Fibroblast of pulmonary artery (primary cell): ENCODE data around the gene MAPRE3.

ENCODE experiments used
- DNase-seq: peaks from one replicate; pipeline ENCODE4 v3.0.0-alpha.2; 2010; ENCODE audit warnings: low read depth
- H3K4me3 ChIP-seq: replicated peaks from 2 replicates; pipeline ENCODE4 v1.5.1; 2011; ENCODE audit warnings: low read depth, mild to moderate bottlenecking, control low read depth, low read length, moderate library complexity
- TF ChIP-seq, protein P1 (sequence below): IDR thresholded peaks from 2 replicates; pipeline ENCODE4 v1.5.1; 2011; ENCODE audit warnings: mild to moderate bottlenecking, control low read depth, low read length, inconsistent platforms; ENCODE audit errors: missing control alignments

MAPRE3 gene

DNA sequence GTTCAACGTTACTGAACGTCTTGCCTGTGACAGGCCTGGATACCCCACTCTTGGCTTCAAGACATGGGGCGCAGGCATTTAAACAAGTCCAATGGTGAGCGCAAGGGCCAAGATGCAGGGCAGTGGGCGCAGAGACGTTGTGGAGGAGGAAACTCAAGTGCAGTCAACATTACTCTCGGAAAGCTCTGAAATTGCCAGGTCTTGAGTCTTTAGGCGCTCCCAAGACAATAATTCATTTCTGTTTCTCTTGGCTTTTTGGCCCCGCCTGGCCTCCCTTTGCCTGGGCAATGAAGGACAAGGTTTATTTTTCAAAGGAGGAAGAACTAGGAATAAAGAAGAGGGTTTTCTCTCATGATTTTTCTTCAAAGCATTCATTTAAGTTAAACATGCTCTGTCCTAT, 49.0 kb downstream of the MAPRE3 start:
- H3K4me3 ChIP-seq, result no peak overlapping the region
- DNase-seq, result no peak
- TF ChIP-seq, protein P1, sequence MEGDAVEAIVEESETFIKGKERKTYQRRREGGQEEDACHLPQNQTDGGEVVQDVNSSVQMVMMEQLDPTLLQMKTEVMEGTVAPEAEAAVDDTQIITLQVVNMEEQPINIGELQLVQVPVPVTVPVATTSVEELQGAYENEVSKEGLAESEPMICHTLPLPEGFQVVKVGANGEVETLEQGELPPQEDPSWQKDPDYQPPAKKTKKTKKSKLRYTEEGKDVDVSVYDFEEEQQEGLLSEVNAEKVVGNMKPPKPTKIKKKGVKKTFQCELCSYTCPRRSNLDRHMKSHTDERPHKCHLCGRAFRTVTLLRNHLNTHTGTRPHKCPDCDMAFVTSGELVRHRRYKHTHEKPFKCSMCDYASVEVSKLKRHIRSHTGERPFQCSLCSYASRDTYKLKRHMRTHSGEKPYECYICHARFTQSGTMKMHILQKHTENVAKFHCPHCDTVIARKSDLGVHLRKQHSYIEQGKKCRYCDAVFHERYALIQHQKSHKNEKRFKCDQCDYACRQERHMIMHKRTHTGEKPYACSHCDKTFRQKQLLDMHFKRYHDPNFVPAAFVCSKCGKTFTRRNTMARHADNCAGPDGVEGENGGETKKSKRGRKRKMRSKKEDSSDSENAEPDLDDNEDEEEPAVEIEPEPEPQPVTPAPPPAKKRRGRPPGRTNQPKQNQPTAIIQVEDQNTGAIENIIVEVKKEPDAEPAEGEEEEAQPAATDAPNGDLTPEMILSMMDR, result no peak

DNA sequence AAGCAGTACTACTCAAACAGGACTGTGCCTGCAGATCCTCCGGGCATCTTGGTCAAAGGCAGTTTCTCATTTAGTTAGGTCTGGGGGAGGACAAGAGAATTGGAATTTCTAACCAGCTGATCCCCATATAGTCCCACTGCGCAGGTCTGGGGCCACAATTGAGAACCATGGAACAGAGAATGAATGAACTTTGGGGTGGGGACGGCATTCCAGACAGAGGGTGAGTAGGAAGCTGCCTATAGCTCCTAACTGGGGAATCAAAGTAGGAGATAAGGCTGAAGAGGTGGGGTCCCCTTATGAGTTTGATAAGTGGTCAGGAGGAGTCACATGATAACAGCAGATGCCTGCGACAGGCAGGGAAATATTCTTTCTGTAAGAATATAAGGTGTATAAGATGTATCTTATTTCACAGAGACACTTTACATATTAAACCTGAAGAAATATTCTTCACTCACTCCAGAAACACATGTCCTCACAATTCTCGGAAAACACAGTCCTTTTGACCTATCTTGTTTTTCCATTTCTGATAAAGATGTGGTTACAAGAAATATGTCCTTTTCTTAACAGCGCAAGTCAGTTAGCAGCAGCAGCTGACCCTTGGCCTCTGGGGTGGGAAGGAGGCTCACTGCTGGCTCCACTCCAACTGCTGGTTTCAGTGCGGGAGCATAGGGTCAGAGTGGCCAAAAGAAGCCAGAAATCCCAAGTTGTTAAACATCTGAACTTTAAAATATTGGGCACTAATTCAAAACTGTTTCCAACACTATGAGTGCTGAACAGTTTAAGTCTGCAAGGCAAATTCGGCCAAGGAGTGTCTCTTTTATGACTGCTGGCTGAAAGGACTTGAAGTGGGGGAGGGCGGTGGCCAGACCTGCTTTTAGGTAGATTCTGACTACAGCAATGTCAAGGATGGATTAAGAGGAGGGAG, 49.8 kb downstream of the MAPRE3 start:
- TF ChIP-seq, protein P1, result no peak
- H3K4me3 ChIP-seq, result no peak overlapping the region
- DNase-seq, result peak; percentile 56

DNA sequence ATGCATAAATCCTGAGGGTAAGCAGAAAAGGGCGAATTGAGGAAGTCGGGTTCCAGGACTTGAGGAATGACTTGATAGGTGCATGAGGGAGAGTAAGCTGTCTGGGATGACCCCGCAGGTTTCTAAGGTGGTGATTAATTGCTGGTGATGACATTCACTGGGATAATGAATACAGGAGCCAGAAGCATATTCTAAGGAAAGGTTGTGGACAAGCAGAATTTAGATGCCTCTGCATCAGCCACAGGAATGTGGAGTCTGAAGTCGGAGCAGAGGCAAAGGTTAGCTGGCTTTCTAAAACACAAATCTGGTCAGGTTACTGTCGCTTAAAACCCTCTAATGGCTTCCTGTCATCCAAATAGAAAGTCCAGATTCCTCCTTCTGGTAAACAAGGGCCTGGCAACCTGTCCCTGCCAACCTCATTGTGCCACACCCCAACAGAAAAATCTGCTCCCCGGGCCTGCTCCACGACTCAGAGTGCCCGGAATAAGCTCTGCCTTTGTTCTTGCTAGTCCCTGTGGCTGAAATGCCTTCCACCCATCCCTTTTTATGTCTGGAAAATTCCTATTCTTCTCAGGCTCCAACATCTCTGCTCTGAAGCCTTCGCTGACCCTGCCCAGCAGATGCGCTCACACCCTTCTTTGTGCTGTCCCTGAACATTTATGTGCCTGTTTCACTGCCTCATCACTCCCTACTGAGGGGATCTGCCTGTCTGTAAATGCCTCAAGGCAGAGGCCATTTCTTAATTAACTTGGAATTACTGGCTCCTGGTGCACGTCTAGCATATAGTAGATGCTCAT, 51.0 kb downstream of the MAPRE3 start:
- H3K4me3 ChIP-seq, result no peak overlapping the region
- TF ChIP-seq, protein P1, result no peak
- no peak for DNase-seq

DNA sequence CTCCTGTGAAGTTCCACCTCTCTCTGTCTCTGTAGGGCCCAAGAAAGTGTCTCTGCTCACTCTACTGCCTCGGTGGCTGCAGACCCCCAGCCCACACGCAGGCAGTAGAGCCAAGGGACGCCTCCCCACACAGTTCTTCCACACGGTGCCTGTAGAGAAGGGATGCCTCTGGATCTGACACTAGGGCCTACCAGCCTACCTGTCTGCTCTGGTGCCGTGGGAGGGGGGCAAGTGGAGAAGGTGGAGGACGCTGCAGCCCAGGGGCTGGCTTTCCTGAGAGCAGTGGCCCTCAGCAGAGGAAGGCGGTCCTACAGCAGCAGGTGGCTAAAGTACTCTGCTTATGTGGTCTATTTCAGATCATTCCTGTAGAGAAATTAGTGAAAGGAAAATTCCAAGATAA, 53.3 kb downstream of the MAPRE3 start:
- TF ChIP-seq, protein P1, result no peak
- no peak overlapping the region for H3K4me3 ChIP-seq
- no peak for DNase-seq

DNA sequence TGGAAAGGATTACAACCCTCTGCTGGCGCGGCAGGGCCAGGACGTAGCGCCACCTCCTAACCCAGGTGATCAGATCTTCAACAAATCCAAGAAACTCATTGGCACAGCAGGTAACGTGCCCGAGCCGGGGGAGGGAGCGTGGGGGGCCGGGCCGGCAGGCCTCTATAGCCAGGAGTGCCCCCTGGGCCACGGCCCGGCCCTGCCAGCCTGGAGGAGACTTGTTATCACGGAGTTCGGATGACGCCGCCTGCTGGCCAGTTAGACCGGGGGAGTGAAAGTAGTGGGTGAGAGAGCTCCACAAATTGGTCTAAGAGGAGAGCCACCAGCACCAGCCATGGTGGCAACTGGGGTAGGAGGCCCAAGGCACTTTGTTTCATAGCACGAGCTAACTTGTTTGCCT, 53.8 kb downstream of the MAPRE3 start:
- no peak overlapping the region for H3K4me3 ChIP-seq
- TF ChIP-seq, protein P1, result peak; percentile 17
- no peak for DNase-seq

DNA sequence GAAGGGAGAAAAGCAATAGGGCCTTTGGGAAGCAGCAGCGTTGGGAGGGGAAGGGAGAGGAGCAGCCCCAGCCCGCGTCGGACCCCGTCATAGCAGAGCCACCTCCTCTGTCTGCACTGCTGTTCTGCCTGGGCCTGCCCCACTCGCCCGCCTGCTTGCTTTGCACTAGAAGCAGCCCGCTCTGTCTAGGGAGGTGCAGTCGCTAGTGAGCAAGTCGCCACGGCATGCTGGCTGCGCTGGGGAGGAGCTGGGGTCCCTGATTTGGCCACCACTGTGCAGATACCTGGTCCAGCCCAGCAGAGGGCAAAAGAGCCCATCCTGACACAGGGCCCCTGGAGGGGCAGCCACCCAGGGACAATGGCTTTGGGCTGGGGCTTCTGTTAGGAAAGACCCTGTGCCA, 54.4 kb downstream of the MAPRE3 start:
- TF ChIP-seq, protein P1, result no peak
- no peak overlapping the region for H3K4me3 ChIP-seq
- no peak for DNase-seq
